Hepatic stellate cell (primary cell): ENCODE results near the gene CEP78.
A peak's percentile ranks its signal among the peaks of the same experiment; 100 is the strongest.

Source experiments
- DNase-seq: peaks from one replicate; pipeline ENCODE4 v3.0.0; 2011; ENCODE audit warnings: low spot score

The CEP78 gene

DNA sequence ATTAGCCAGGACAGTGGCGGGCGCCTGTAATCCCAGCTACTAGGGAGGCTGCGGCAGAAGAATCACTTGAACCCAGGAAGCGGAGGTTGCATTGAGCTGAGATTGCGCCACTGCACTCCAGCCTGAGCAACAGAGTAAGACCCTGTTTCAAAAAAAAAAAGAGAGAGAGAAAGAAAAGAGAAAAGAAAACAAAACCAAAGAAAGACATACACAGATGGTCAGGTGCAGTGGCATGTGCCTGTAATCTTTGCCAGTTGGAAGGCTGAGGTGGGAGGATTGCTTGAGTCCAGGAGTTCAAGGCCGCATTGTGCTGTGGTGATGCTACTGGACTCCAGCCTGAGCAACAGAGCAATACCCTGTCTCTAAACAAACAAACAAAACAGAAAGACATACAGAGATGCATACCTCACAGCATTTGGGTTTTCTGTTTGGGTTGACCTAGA, 51.1 kb downstream of the CEP78 start:
- DNase-seq, result no peak

DNA sequence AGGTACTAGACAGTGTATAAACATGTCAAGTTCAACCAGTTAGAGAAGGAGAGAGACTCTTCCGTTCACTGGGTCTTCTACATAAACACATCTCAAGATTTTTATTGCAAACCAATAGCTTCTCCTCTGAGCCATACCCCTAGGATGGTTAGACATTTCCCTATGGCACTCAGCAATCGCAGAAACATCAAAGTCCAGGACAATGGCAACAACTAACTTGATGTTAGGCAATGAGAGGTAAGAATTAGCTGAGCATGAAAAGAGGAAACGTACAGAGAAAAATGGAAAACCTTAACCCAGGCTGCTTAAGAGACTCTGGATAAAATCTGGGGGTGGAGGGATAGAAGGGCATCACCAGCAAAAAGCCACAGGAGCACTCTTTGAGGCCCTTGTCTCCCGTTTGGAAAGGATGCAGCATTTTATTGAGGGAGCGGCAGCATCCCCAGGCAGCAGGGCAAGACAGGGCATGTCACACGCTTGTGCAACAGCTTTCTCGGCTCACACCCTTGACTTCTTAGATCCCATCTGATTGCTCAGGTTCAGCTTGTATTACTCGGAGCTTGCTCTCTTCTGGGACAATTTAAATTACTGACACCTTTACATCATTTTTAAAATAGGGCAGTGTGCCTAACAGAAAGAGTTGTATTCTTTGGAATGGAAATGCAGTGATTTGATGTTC, 52.5 kb downstream of the CEP78 start:
- DNase-seq, result no peak

GRCh38 chr9:78289474-78289873, 53.6 kb downstream of the CEP78 start:
- DNase-seq, result no peak

DNA sequence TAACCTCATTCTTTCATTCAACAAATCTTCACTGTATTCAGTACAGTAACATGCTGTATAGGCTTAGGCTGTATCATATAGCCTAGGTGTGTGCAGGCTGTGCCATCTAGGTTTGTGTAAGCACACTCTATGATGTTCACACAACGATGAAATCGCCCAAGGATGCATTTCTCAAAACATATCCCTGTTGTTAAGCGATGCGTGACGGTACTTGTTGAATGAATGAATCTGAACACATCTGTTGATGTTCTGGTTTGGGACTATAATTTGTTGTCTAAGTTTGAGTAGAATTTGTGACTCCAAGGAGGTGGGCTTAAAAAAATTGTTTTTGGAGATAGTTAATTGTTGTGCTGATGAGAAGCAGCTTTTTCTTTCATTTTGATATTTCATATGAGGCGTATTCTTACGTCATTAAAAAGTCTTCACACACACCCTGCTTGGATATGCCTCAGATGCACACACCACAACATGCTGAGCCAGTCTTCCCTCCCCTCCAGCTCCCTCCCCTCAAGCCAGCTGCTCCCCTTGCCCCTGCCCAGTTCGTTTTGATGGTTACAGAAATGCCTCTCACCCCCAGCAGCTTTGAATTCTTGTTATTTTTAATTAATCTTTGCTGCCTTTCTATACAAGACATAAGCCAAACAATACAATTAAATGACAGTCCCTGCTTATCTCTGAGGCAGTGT, 55.5 kb downstream of the CEP78 start:
- DNase-seq, result no peak

- no peak for DNase-seq
These were observed 56.2 kb downstream of the CEP78 start for GRCh38 chr9:78292026-78292425.

- no peak for DNase-seq
These were observed 57.0 kb downstream of the CEP78 start for GRCh38 chr9:78292716-78293497.

- DNase-seq, result no peak
These were observed 58.7 kb downstream of the CEP78 start for GRCh38 chr9:78294290-78295176.

DNA sequence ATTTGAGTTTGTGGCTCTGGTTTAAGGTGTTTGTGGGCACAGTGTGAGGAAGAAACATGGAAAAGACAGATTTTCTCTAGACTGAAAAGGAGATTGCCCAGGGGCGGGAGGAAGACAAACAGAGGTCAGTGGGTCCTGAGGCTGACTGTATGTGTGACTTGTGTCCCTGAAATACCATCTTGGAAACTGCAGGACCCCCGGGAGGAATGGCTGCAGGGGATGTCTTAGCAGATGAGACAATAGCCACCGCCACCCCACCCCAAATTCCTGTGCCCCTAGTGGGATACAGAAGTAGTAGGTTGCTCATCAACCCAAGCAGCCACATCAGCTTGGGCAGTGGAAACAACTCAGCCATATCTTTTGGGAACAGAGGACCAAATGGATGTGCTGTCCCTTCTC, 59.3 kb downstream of the CEP78 start:
- DNase-seq, result no peak

GRCh38 chr9:78295731-78296130, 59.9 kb downstream of the CEP78 start:
- no peak for DNase-seq

- DNase-seq, result peak; percentile 52
These were observed 60.5 kb downstream of the CEP78 start for GRCh38 chr9:78296201-78296892.

DNA sequence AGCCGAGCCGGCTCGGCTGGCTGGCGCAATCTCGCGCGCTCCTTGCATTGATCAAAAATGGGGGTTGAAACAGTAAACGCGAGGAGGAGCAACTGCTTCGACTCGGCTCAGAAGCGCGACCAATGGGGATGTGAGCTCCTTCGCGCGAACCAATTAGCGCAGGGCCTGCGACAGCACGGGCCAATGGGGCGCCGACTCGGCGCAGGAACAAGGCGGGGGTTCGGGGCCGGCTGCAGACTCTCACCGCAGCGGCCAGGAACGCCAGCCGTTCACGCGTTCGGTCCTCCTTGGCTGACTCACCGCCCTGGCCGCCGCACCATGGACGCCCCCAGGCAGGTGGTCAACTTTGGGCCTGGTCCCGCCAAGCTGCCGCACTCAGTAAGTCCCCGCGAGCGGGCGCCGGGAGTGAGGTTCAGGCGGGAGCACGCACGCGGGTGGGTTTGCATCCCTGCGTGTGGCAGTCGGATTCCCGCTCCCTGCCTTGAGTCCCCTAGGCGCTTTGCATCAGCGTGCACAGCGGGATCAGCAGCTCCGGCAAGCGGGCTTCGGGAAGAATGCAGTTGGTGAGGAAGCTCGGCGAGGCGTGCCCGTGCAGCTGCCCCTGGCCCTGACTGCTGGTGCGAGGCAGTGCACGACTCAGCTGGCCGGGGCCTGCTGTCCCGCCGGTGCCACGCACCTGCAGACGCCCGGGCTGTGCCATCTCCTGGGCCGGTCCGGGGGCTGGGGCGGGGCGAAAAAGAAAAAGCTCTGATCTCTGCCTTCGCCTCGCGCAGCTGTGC, 61.2 kb downstream of the CEP78 start, which contains the start of gene PSAT1:
Gene PSAT1, plus strand, starts transcription at position 233 of the 779 bp plus-strand sequence. Its CDS starts 86 bp downstream, at position 319.
- DNase-seq, result peak; percentile 100

- no peak for DNase-seq
These were observed 61.7 kb downstream of the CEP78 start for GRCh38 chr9:78297672-78297961.

DNA sequence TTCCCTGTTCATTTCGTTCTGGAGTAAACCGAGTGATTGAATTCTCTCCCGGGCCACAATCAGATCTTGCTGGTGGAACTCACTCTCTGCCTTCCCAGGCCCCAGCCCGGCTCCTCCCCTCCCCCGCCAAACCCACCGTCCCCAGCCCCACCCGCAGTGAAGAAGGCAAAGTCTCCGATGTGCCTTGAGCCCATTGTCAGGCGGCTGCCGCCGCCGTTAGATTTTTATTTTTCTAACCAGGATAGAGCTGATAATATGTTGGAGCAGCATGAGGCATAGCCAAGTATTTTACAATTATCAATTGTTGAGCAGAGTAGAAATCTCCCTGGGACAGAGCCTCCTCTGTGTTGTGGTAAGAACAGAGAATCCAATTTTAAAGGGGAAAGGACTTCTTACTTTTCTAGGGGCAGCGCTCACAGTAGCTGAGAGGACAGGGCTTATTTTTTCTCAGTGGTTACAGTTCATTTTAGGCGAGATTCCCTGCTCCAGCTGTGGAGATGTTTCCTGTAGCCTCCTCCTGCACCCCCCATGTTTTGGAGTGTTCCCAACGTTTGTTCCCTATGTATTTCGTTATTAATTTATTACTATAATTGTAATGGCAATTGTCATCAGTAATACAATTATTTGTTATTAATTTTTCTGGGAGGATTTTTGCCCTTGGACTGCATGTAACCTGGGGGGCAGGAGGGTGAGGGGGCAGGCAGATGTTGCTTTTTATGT, 62.3 kb downstream of the CEP78 start:
- DNase-seq, result peak; percentile 16

DNA sequence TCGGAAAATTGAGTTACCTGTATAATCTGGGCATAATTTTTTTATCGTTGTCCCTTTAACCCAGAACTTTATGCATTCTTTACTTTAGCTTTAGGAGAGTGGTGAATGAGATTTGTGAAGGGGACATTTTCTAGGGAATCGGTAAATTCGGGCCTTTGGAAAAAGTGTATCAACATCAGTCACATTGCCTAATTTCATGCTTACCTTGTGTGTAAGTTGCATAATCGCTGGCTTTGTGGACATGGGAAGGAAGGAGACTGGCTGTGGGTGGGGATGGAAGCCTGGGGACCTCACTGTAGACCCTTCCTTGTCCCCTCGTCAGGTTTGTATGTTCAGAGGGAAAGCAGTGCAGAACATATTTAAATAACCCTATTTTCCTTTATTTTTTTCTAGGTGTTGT, 64.3 kb downstream of the CEP78 start:
- DNase-seq, result no peak

GRCh38 chr9:78301466-78301865, 65.6 kb downstream of the CEP78 start:
- DNase-seq, result no peak

DNA sequence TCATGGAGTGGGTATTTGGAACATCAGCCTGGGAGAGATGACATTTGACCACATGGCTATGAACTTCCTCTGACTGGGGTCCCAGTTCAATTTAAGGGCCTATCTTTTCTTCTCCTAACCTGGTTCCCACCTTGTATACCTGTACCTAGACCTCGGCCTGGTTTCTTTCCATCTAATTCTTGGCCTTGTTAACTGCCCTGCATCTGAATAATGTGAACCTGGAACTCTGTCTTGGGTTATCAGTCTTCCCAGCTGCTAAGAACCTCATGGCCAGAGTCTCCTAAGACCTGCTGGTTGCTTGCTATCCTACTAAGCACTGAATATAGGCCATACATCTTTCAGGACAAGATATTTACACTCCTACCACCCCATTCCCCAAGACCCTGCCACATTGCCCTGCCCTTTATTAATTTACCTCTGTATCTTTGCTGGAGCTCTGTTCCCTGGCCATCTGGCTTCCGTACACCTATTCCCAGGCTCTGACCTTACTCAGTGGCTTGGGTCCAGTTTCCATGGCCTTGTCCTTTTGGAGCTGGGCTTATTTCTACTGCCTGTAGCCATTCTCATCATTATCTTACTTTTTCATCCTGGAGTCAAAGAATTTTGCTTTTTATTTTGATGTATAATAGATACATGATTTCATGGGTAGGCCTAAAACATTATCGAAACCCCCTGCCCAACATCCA, 67.6 kb downstream of the CEP78 start:
- DNase-seq, result no peak

GRCh38 chr9:78304357-78304756, 68.5 kb downstream of the CEP78 start:
- DNase-seq, result no peak

DNA sequence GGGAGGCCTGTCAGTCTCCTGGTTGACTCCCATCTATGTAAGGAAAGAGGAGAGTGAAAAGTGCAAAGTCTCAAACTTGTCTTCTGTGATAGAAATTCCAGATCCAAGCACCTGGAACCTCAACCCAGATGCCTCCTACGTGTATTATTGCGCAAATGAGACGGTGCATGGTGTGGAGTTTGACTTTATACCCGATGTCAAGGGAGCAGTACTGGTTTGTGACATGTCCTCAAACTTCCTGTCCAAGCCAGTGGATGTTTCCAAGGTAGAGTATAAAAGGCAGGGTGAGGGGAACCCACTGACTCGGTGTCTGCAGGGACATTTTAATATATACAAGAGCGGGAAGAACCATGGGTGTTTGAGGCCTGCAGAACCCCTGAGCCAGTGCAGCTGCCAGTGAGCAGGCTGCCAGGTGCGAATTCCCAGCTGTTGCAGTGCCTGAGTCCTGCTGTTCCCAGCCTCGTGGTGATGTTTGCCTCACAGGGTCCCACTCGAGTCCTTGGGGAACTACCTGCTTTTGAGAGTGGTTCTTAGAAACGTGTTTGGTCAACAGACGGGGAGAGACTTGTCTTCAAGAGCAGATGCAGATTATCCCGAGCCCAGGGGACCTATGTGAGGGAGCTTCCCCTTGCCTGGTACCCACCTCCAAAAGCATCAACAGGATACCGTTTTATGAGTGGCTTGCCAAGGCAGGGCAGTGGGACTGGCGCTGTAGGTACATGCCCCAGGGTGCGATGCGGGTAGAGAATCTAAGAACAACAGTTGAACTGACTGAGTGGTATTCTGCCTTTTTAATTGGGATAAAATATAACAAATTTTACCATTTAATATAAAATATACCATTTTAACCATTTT, 70.6 kb downstream of the CEP78 start:
- DNase-seq, result no peak
